A549 (cell line): ENCODE data around the gene FBLN7. TPM values are rescaled to one million over a fixed set of nuclear protein-coding genes. Genes with fewer than 3 reads are reported as not detected.

Source experiments
- ATAC-seq, 2 experiments: fragments of 200-7000 bp in 1 of 2; fragments of >200 bp in 1 of 2; cut with Nextera tagmentation in 1 of 2; cut with Tn5 transposase in 1 of 2; 3 replicates each; pipeline versions ENCODE4 v1.8.0 to v1.9.1; 2018 to 2020; ENCODE audit warnings: mild to moderate bottlenecking in 1 of 2, moderate library complexity in 1 of 2
- CTCF ChIA-PET: fragments of 300-600 bp; sonication (Branson Sonifier 250); formaldehyde crosslinking; extraction: SDS; loops from one replicate; lab custom pipeline; 2021; ENCODE audit warnings: antibody characterized with exemption, inconsistent platforms; lab: Yijun Ruan, JAX
- POLR2A ChIA-PET: fragments of 350-600 bp; formaldehyde crosslinking; extraction: SDS; loops from one replicate; lab custom pipeline; 2021; ENCODE audit warnings: antibody characterized with exemption, inconsistent platforms; lab: Yijun Ruan, JAX
- DNase-seq, 2 experiments: peaks; one replicate each; pipeline versions ENCODE4 v3.0.0 to v3.0.0-alpha.2; 2011 to 2016; ENCODE audit warnings: low read depth in 1 of 2, low spot score in 1 of 2
- FAIRE-seq: peaks from 2 replicates; lab custom pipeline; 2011; peaks lifted over from hg19 to GRCh38; lab: Jason Lieb, UNC
- H3K27ac ChIP-seq, 2 experiments: fragments of >200 bp; sonication (Bioruptor Twin); formaldehyde crosslinking; 3 replicates each; pipeline ENCODE4 v1.5.1; 2016 to 2017
- H3K4me1 ChIP-seq: fragments of >200 bp; sonication (Bioruptor Twin); formaldehyde crosslinking; 3 replicates; pipeline ENCODE4 v1.6.1; 2016
- H3K4me2 ChIP-seq: fragments of >200 bp; sonication (Bioruptor Twin); formaldehyde crosslinking; 3 replicates; pipeline ENCODE4 v1.6.1; 2016
- H3K4me3 ChIP-seq: fragments of >200 bp; sonication (Bioruptor Twin); formaldehyde crosslinking; 3 replicates; pipeline ENCODE4 v1.5.1; 2016
- H3K9me3 ChIP-seq: fragments of >200 bp; sonication (Bioruptor Twin); formaldehyde crosslinking; 3 replicates; pipeline ENCODE4 v1.6.1; 2016
- CEBPB ChIP-seq, 2 experiments: fragments of >200 bp in 1 of 2; sonication (Bioruptor Twin) in 1 of 2; formaldehyde crosslinking in 1 of 2; IDR thresholded peaks; 2 replicates each; pipeline ENCODE4 v1.6.1; 2012 to 2016
- CHD2 ChIP-seq: fragments of 150-350 bp; IDR thresholded peaks from 2 replicates; pipeline ENCODE4 v1.6.1; 2014; ENCODE audit warnings: low read length; ENCODE audit not compliant: partially characterized antibody
- CHD4 ChIP-seq: fragments of 200-600 bp; sonication (generic); IDR thresholded peaks from 2 replicates; pipeline ENCODE4 v1.6.1; 2016; ENCODE audit warnings: antibody characterized with exemption, mild to moderate bottlenecking, borderline replicate concordance
- E2F6 ChIP-seq: IDR thresholded peaks from 2 replicates; pipeline ENCODE4 v1.6.1; 2012; ENCODE audit warnings: low read depth, borderline replicate concordance
- FOSB ChIP-seq: fragments of 250-450 bp; sonication (Bioruptor Pico); IDR thresholded peaks from 2 replicates; pipeline ENCODE4 v1.5.0; 2020; ENCODE audit warnings: mild to moderate bottlenecking, moderate library complexity
- JUN ChIP-seq, 2 experiments: fragments of >200 bp; sonication (Bioruptor Twin); formaldehyde crosslinking; IDR thresholded peaks; 2 replicates in 1 of 2; 3 replicates in 1 of 2; pipeline ENCODE4 v1.6.1; 2016 to 2017
- NR3C1 ChIP-seq: fragments of >200 bp; sonication (Bioruptor Twin); formaldehyde crosslinking; IDR thresholded peaks from 3 replicates; pipeline ENCODE4 v1.6.1; 2017
- PBX3 ChIP-seq: IDR thresholded peaks from 2 replicates; pipeline ENCODE4 v1.6.1; 2012
- PHF8 ChIP-seq: fragments of 200-600 bp; sonication (generic); IDR thresholded peaks from 2 replicates; pipeline ENCODE4 v1.6.1; 2016; ENCODE audit warnings: low read depth, mild to moderate bottlenecking, antibody characterized with exemption, moderate library complexity, borderline replicate concordance
- RAD21 ChIP-seq, 2 experiments: fragments of >200 bp in 1 of 2; sonication (Bioruptor Twin) in 1 of 2; formaldehyde crosslinking in 1 of 2; IDR thresholded peaks in 1 of 2; conservative IDR thresholded peaks in 1 of 2; 2 replicates in 1 of 2; 3 replicates in 1 of 2; pipeline ENCODE4 v1.6.1; 2012 to 2018; ENCODE audit warnings: inconsistent platforms in 1 of 2
- RARB ChIP-seq: fragments of 250-450 bp; sonication (Bioruptor Pico); IDR thresholded peaks from 2 replicates; pipeline ENCODE4 v1.8.0; 2021; ENCODE audit warnings: mild to moderate bottlenecking, moderate library complexity
- SMC3 ChIP-seq: fragments of >200 bp; sonication (Bioruptor Twin); formaldehyde crosslinking; IDR thresholded peaks from 3 replicates; pipeline ENCODE4 v1.6.1; 2018; ENCODE audit warnings: inconsistent platforms
- ZSCAN20 ChIP-seq: fragments of 250-450 bp; sonication (Bioruptor Pico); IDR thresholded peaks from 2 replicates; pipeline ENCODE4 v1.8.0; 2022; ENCODE audit warnings: mild to moderate bottlenecking, moderate library complexity
- WGBS: methylation state at CpG from one replicate; pipeline ENCODE4 v1.1.6; 2017; ENCODE audit errors: missing lambda C conversion rate; 5-methylcytosine and 5-hydroxymethylcytosine counted together
- polyA plus RNA-seq, 4 experiments: library from polyadenylated mRNA; depleted of rRNA in 3 of 4; stranded (reverse); fragments of >200 nt; fragmentation: RNase III in 1 of 4; extraction: RNeasy Plus Mini Kit Qiagen cat#74134 plus additional on column Dnase treatment in 1 of 4; gene quantifications; 2 replicates in 3 of 4; 3 replicates in 1 of 4; pipeline ENCODE4 v1.2.3, GENCODE V29; 2011 to 2017
- TF ChIP-seq, protein P1 (sequence below): fragments of 250-450 bp; sonication (Bioruptor Pico); IDR thresholded peaks from 2 replicates; pipeline ENCODE4 v1.5.0; 2021; ENCODE audit warnings: mild to moderate bottlenecking, moderate library complexity, borderline replicate concordance
- TF ChIP-seq, protein P2 (sequence below): fragments of 150-350 bp; IDR thresholded peaks from 2 replicates; pipeline ENCODE4 v1.6.1; 2014; ENCODE audit warnings: low read depth, mild to moderate bottlenecking, low read length

Gene FBLN7
- polyA plus RNA-seq, 2 of the 4 experiments (the other 2 are of a cell fraction): 0.47 to 0.63 TPM

GRCh38 chr2:112108178-112108832, 29.9 kb upstream of the FBLN7 start:
- TF ChIP-seq FOSB (CRISPR knock-in tag) (no peak), SMC3 (no peak), RARB (no peak), CHD2 (no peak), NR3C1 (no peak), PHF8 (no peak), CHD4 (no peak), PBX3 (no peak)
- TF ChIP-seq, protein P1, sequence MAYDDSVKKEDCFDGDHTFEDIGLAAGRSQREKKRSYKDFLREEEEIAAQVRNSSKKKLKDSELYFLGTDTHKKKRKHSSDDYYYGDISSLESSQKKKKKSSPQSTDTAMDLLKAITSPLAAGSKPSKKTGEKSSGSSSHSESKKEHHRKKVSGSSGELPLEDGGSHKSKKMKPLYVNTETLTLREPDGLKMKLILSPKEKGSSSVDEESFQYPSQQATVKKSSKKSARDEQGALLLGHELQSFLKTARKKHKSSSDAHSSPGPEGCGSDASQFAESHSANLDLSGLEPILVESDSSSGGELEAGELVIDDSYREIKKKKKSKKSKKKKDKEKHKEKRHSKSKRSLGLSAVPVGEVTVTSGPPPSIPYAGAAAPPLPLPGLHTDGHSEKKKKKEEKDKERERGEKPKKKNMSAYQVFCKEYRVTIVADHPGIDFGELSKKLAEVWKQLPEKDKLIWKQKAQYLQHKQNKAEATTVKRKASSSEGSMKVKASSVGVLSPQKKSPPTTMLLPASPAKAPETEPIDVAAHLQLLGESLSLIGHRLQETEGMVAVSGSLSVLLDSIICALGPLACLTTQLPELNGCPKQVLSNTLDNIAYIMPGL (CRISPR knock-in tag): no peak
- TF ChIP-seq, protein P2, sequence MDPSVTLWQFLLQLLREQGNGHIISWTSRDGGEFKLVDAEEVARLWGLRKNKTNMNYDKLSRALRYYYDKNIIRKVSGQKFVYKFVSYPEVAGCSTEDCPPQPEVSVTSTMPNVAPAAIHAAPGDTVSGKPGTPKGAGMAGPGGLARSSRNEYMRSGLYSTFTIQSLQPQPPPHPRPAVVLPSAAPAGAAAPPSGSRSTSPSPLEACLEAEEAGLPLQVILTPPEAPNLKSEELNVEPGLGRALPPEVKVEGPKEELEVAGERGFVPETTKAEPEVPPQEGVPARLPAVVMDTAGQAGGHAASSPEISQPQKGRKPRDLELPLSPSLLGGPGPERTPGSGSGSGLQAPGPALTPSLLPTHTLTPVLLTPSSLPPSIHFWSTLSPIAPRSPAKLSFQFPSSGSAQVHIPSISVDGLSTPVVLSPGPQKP: no peak
- TF ChIP-seq, all 56 proteins: peak for 0
- CTCF ChIA-PET: interaction anchor here (0.6 to 1.6 kb wide), 3 partner anchors 13 to 215 kb away, joined by 3 to 4 read pairs (median 3); no protein-coding TSS in a partner anchor

DNA sequence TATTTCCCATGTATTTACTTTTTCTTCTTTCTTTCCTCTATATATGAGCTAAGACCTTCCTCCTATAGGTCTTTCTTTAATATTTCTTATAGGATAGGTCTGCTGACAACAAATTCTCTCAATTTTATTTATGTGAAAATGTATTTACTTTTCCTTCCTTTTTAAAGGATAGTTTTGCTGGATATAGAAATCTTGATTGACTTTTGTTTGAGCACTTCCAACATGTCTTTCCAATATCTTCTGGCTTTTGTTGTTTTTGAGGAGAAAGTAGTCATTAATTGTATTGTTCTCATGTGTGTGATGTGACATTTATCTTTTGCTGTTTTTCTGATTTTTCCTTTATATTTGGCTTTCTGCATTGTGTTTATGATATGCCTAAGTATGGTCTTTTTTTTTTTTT, 28.9 kb upstream of the FBLN7 start:
- Histone ChIP-seq H3K4me3 (no peak overlapping the region), H3K4me2 (no peak overlapping the region), H3K9me3 (peaks cover 29% of the 10 kb centered on the region), H3K27ac (no peak overlapping the region), H3K4me1 (no peaks in the 10 kb centered on the region)
- CTCF ChIA-PET: interaction anchor here (1.4 to 2.9 kb wide), 3 partner anchors 12 to 21 kb away, joined by 3 to 9 read pairs (median 4); no protein-coding TSS in a partner anchor
- no peak for ATAC-seq
- POLR2A ChIA-PET: no interaction called here
- no peak for DNase-seq
- TF ChIP-seq ZSCAN20 (no peak), RAD21 (conservative IDR thresholded peaks at IDR 0.05 in 1 of 2, IDR thresholded peaks at IDR 0.05 in 1 of 2) (no peak), CEBPB (IDR thresholded peaks at IDR 0.05) (no peak), E2F6 (no peak), JUN (IDR thresholded peaks at IDR 0.05) (no peak)
- TF ChIP-seq, protein P2: no peak
- no peak for FAIRE-seq

More at GRCh38 chr2:112108178-112108832, 29.9 kb upstream of the FBLN7 start:
- Histone ChIP-seq H3K27ac (no peak overlapping the region), H3K4me2 (no peak overlapping the region), H3K9me3 (peaks cover 29% of the 10 kb centered on the region), H3K4me3 (no peak overlapping the region), H3K4me1 (no peaks in the 10 kb centered on the region)
- 97% methylated on average over 1 of the region's 1 CpG for WGBS
- FAIRE-seq: no peak
- no peak for ATAC-seq
- POLR2A ChIA-PET: no interaction called here
- no peak for DNase-seq
